Measurements from ENCODE around the gene DNAJC1.
A peak's percentile ranks its signal among the peaks of the same experiment; 100 is the strongest.

The DNAJC1 gene

DNA sequence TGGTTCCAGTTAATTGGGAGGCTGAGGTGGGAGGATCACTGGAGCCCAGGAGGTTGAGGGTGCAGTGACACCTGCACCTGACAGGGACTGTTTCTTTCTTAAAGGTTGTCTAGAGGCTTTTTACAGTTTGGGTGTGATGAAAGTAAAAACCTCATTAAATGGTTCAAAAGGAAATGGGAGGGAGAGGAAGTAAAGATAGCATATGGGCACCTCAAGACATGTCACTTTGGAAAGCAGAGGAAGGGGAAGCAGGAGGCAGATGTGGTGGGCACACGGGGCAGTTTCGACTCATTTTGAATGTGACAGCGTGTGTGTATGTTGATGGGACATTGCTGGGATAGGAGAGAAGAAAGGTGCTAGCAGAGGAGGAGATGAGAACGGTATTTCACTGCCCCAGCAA is 266.4 kb downstream of the DNAJC1 start:
- H3K4me3 ChIP-seq (ENCODE audit: low read depth, low read length), result no peak overlapping the region
- ChIA-PET POLR2A (no interaction called here), CTCF (no interaction called here)
- TF ChIP-seq KLF10 (tag by site-specific recombination; IDR thresholded peaks at IDR 0.05) (no peak), ZBTB8A (tag by site-specific recombination; IDR thresholded peaks at IDR 0.05) (no peak), ZNF544 (tag by site-specific recombination; IDR thresholded peaks at IDR 0.05) (no peak), TCF7L2 (IDR thresholded peaks at IDR 0.05; ENCODE audit: borderline replicate concordance, low read depth, low read length) (no peak), ZNF175 (tag by site-specific recombination; IDR thresholded peaks at IDR 0.05) (no peak), ZNF701 (tag by site-specific recombination; IDR thresholded peaks at IDR 0.05) (no peak), ZNF202 (tag by site-specific recombination; IDR thresholded peaks at IDR 0.05; ENCODE audit: borderline replicate concordance) (no peak), ZBTB17 (tag by site-specific recombination; IDR thresholded peaks at IDR 0.05) (no peak), YY2 (tag by site-specific recombination; IDR thresholded peaks at IDR 0.05) (no peak), ZNF341 (tag by site-specific recombination; IDR thresholded peaks at IDR 0.05; ENCODE audit: low read depth) (no peak), SALL2 (tag by site-specific recombination; IDR thresholded peaks at IDR 0.05; ENCODE audit: borderline replicate concordance) (no peak), ZNF169 (tag by site-specific recombination; IDR thresholded peaks at IDR 0.05) (no peak), ZNF585B (tag by site-specific recombination; IDR thresholded peaks at IDR 0.05) (no peak), ZBTB21 (tag by site-specific recombination; IDR thresholded peaks at IDR 0.05) (no peak), ZNF140 (tag by site-specific recombination; IDR thresholded peaks at IDR 0.05) (no peak), ZBTB20 (tag by site-specific recombination; IDR thresholded peaks at IDR 0.05) (no peak), ZNF433 (tag by site-specific recombination; IDR thresholded peaks at IDR 0.05; ENCODE audit: low read depth) (no peak)
- TF ChIP-seq, protein P1, sequence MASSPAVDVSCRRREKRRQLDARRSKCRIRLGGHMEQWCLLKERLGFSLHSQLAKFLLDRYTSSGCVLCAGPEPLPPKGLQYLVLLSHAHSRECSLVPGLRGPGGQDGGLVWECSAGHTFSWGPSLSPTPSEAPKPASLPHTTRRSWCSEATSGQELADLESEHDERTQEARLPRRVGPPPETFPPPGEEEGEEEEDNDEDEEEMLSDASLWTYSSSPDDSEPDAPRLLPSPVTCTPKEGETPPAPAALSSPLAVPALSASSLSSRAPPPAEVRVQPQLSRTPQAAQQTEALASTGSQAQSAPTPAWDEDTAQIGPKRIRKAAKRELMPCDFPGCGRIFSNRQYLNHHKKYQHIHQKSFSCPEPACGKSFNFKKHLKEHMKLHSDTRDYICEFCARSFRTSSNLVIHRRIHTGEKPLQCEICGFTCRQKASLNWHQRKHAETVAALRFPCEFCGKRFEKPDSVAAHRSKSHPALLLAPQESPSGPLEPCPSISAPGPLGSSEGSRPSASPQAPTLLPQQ (tag by site-specific recombination; IDR thresholded peaks at IDR 0.05), result no peak
- TF ChIP-seq, protein P2, sequence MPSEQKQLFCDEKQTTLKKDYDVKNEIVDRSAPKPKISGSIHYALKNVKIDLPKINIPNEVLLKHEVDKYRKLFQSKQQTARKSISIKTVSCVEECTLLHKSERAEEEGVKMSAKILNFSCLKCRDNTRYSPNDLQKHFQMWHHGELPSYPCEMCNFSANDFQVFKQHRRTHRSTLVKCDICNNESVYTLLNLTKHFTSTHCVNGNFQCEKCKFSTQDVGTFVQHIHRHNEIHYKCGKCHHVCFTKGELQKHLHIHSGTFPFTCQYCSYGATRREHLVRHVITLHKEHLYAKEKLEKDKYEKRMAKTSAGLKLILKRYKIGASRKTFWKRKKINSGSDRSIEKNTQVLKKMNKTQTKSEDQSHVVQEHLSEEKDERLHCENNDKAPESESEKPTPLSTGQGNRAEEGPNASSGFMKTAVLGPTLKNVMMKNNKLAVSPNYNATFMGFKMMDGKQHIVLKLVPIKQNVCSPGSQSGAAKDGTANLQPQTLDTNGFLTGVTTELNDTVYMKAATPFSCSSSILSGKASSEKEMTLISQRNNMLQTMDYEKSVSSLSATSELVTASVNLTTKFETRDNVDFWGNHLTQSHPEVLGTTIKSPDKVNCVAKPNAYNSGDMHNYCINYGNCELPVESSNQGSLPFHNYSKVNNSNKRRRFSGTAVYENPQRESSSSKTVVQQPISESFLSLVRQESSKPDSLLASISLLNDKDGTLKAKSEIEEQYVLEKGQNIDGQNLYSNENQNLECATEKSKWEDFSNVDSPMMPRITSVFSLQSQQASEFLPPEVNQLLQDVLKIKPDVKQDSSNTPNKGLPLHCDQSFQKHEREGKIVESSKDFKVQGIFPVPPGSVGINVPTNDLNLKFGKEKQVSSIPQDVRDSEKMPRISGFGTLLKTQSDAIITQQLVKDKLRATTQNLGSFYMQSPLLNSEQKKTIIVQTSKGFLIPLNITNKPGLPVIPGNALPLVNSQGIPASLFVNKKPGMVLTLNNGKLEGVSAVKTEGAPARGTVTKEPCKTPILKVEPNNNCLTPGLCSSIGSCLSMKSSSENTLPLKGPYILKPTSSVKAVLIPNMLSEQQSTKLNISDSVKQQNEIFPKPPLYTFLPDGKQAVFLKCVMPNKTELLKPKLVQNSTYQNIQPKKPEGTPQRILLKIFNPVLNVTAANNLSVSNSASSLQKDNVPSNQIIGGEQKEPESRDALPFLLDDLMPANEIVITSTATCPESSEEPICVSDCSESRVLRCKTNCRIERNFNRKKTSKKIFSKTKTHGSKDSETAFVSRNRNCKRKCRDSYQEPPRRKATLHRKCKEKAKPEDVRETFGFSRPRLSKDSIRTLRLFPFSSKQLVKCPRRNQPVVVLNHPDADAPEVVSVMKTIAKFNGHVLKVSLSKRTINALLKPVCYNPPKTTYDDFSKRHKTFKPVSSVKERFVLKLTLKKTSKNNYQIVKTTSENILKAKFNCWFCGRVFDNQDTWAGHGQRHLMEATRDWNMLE (tag by site-specific recombination; conservative IDR thresholded peaks at IDR 0.05; ENCODE audit: low read depth), result no peak
- H3K4me1 ChIP-seq (ENCODE audit: control insufficient read depth, insufficient read depth, low read length), result no peaks in the 10 kb centered on the region
- no peak overlapping the region for H3K27ac ChIP-seq (ENCODE audit: extremely low read depth, low read depth, low read length)
- H3K9me3 ChIP-seq (ENCODE audit: control insufficient read depth, insufficient read depth, low read depth, low read length), result no peaks in the 10 kb centered on the region
- peaks cover 8 to 57% of the 10 kb centered on the region in 2 experiments for H3K36me3 ChIP-seq (ENCODE audit: control insufficient read depth in 2 of 2, insufficient read depth in 1 of 2, low read length in 2 of 2)

DNA sequence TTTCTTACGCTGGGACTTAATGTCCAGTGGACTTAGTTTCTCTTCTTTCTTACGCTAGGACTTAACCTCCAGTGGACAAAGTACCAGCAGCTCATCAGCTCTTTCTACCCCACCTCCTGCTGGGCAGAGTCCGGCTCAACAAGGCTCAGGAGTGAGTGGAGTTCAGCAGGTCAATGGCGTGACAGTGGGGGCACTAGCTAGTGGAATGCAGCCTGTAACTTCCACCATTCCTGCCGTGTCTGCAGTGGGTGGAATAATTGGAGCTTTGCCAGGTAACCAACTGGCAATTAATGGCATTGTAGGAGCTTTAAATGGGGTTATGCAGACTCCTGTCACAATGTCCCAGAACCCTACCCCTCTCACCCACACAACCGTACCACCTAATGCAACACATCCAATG is 269.8 kb downstream of the DNAJC1 start:
- ChIA-PET CTCF (interaction anchor here (0.6 to 5.1 kb wide), 10 partner anchors 9 to 1033 kb away, joined by 3 to 32 read pairs (median 4); no protein-coding TSS in a partner anchor), POLR2A (interaction anchor here (4.2 kb wide), 1 partner anchor 237 kb away, joined by 25 read pairs; no protein-coding TSS in a partner anchor)
- no peak overlapping the region for H3K27ac ChIP-seq (ENCODE audit: extremely low read depth, low read depth, low read length)
- H3K9me3 ChIP-seq (ENCODE audit: control insufficient read depth, insufficient read depth, low read depth, low read length), result no peaks in the 10 kb centered on the region
- TF ChIP-seq ZNF140 (tag by site-specific recombination; IDR thresholded peaks at IDR 0.05), result no peak
- TF ChIP-seq KLF16 (tag by site-specific recombination; IDR thresholded peaks at IDR 0.05), result no peak
- TF ChIP-seq EGR2 (tag by site-specific recombination; IDR thresholded peaks at IDR 0.05; ENCODE audit: low read depth), result peak; percentile 44; the same call in 1 of the 2 replicates
- TF ChIP-seq ZFHX2 (tag by site-specific recombination; conservative IDR thresholded peaks at IDR 0.05), result peak; percentile 62
- peak; percentile 80 for TF ChIP-seq ZIC2 (tag by site-specific recombination; IDR thresholded peaks at IDR 0.05)
- no peaks in the 10 kb centered on the region for H3K4me1 ChIP-seq (ENCODE audit: control insufficient read depth, insufficient read depth, low read length)
- H3K36me3 ChIP-seq (ENCODE audit: control insufficient read depth in 2 of 2, insufficient read depth in 1 of 2, low read length in 2 of 2), result peaks cover under 1 to 36% of the 10 kb centered on the region in 2 experiments
- H3K4me3 ChIP-seq (ENCODE audit: low read depth, low read length), result no peak overlapping the region
